Caco-2 (cell line): ENCODE results near the gene SYNGR1. TPM values are rescaled to one million over a fixed set of nuclear protein-coding genes. Genes with fewer than 3 reads are reported as not detected.

Experiments used
- BruUV-seq: library from RNA; stranded (reverse); fragments of 400-500 nt; replicated peaks from 2 replicates; lab custom pipeline; 2021; lab: Mats Ljungman, UMichigan
- CTCF ChIA-PET: fragments of 300-600 bp; sonication (Branson Sonifier 250); formaldehyde crosslinking; loops from one replicate; lab custom pipeline; 2022; ENCODE audit warnings: antibody characterized with exemption; lab: Charles Lee
- POLR2A ChIA-PET: fragments of 300-600 bp; sonication (Branson Sonifier 250); formaldehyde crosslinking; loops from one replicate; lab custom pipeline; 2022; ENCODE audit warnings: antibody characterized with exemption; lab: Charles Lee
- DNase-seq, 2 experiments: peaks; one replicate each; pipeline versions ENCODE4 v3.0.0 to v3.0.0-alpha.2; 2020 to 2022
- H3K27me3 ChIP-seq: replicated peaks from 2 replicates; pipeline ENCODE4 v1.6.0; 2011; ENCODE audit warnings: low read length; ENCODE audit not compliant: control insufficient read depth, insufficient read depth
- H3K36me3 ChIP-seq: 2 replicates; pipeline ENCODE4 v1.5.1; 2011; ENCODE audit warnings: low read length; ENCODE audit not compliant: control insufficient read depth, insufficient read depth
- H3K4me1 ChIP-seq: fragments of 250-450 bp; sonication (Bioruptor Pico); 2 replicates; pipeline ENCODE4 v1.5.1; 2020; ENCODE audit warnings: mild to moderate bottlenecking
- H3K4me3 ChIP-seq: 2 replicates; pipeline ENCODE4 v1.5.1; 2011; ENCODE audit warnings: low read depth, mild to moderate bottlenecking, control low read depth, low read length
- H3K9me3 ChIP-seq: fragments of 250-450 bp; sonication (Bioruptor Pico); 2 replicates; pipeline ENCODE4 v1.5.1; 2020; ENCODE audit warnings: mild to moderate bottlenecking, moderate library complexity
- H3K27ac Mint-ChIP-seq: one replicate; pipeline ENCODE4 v1.8.0; 2022; ENCODE audit warnings: mixed read lengths; ENCODE audit not compliant: unreplicated experiment
- H3K27me3 Mint-ChIP-seq: one replicate; pipeline ENCODE4 v1.8.0; 2022; ENCODE audit warnings: mixed read lengths; ENCODE audit not compliant: insufficient read depth, unreplicated experiment
- H3K36me3 Mint-ChIP-seq: one replicate; pipeline ENCODE4 v1.8.0; 2022; ENCODE audit warnings: mild to moderate bottlenecking, mixed read lengths; ENCODE audit not compliant: insufficient read depth, unreplicated experiment
- H3K4me1 Mint-ChIP-seq: one replicate; pipeline ENCODE4 v1.8.0; 2022; ENCODE audit warnings: low read depth, mixed read lengths; ENCODE audit not compliant: unreplicated experiment
- H3K4me3 Mint-ChIP-seq: one replicate; pipeline ENCODE4 v1.8.0; 2022; ENCODE audit warnings: mild to moderate bottlenecking, moderate library complexity, mixed read lengths; ENCODE audit not compliant: unreplicated experiment
- H3K9me3 Mint-ChIP-seq: one replicate; pipeline ENCODE4 v1.8.0; 2022; ENCODE audit warnings: mixed read lengths; ENCODE audit not compliant: unreplicated experiment
- intact Hi-C: fragments of 100-400 bp; cut with micrococcal nuclease; formaldehyde crosslinking; loops from one replicate; pipeline ENCODE4 v1.10.0; 2022; ENCODE audit not compliant: unreplicated experiment
- total RNA-seq: library from RNA; stranded (reverse); gene quantifications from 2 replicates; pipeline ENCODE4 v1.2.3, GENCODE V29; 2022
- TF ChIP-seq, protein P1 (sequence below), 2 experiments: fragments of 200-600 bp in 1 of 2; IDR thresholded peaks; 1 replicate in 1 of 2; 2 replicates in 1 of 2; pipeline versions ENCODE4 v1.5.1 to v1.8.0; 2011 to 2022; ENCODE audit warnings: antibody characterized with exemption in 1 of 2, control low read depth in 1 of 2, inconsistent platforms in 1 of 2, low read depth in 1 of 2, low read length in 1 of 2, mild to moderate bottlenecking in 1 of 2, moderate library complexity in 1 of 2; ENCODE audit not compliant: insufficient read depth in 1 of 2, severe bottlenecking in 1 of 2, unreplicated experiment in 1 of 2

Gene SYNGR1
- total RNA-seq, 1 experiment from 2014 or later: 20.2 TPM

DNA sequence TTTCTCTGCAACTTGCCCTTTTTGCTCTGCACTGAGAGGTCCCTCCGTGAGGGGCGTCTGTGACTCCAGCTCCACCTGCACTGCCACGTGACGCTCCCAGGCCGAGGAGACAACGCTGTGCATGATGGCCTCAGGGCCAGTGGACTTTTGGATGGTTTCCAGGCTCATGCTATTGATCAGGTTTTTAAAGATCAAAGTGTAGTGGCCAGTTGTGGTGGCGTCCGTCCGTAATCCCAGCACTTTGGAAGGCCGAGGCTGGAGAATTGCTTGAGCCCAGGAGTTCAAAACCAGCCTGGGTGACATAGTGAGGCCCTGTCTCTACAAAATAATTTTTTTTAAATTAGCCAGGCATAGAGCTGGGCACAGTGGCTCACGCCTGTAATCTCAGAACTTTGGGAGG is 46.4 kb upstream of the SYNGR1 start:
- Histone ChIP-seq H3K36me3 (no peaks in the 10 kb centered on the region), H3K9me3 (no peaks in the 10 kb centered on the region), H3K4me3 (no peak overlapping the region), H3K4me1 (peaks cover 25% of the 10 kb centered on the region), H3K27me3 (no peaks in the 10 kb centered on the region)
- H3K4me3 Mint-ChIP-seq: no peak overlapping the region
- DNase-seq: no peak
- peaks cover 14% of the 10 kb centered on the region for H3K4me1 Mint-ChIP-seq
- POLR2A ChIA-PET: no interaction called here
- H3K9me3 Mint-ChIP-seq: no peaks in the 10 kb centered on the region
- no peaks in the 10 kb centered on the region for H3K27me3 Mint-ChIP-seq
- TF ChIP-seq, protein P1, sequence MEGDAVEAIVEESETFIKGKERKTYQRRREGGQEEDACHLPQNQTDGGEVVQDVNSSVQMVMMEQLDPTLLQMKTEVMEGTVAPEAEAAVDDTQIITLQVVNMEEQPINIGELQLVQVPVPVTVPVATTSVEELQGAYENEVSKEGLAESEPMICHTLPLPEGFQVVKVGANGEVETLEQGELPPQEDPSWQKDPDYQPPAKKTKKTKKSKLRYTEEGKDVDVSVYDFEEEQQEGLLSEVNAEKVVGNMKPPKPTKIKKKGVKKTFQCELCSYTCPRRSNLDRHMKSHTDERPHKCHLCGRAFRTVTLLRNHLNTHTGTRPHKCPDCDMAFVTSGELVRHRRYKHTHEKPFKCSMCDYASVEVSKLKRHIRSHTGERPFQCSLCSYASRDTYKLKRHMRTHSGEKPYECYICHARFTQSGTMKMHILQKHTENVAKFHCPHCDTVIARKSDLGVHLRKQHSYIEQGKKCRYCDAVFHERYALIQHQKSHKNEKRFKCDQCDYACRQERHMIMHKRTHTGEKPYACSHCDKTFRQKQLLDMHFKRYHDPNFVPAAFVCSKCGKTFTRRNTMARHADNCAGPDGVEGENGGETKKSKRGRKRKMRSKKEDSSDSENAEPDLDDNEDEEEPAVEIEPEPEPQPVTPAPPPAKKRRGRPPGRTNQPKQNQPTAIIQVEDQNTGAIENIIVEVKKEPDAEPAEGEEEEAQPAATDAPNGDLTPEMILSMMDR (IDR thresholded peaks at IDR 0.05; ENCODE audit: insufficient read depth in 1 of 2, low read depth in 1 of 2, low read length in 1 of 2, severe bottlenecking in 1 of 2, unreplicated experiment in 1 of 2): no peak
- intact Hi-C loops: no loop called here
- BruUV-seq: no TSS peak
- peaks cover 7% of the 10 kb centered on the region for H3K36me3 Mint-ChIP-seq
- CTCF ChIA-PET: interaction anchor here (0.9 to 1.3 kb wide), 2 partner anchors 10 to 13 kb away, joined by 3 read pairs; no protein-coding TSS in a partner anchor
- H3K27ac Mint-ChIP-seq: no peak overlapping the region

DNA sequence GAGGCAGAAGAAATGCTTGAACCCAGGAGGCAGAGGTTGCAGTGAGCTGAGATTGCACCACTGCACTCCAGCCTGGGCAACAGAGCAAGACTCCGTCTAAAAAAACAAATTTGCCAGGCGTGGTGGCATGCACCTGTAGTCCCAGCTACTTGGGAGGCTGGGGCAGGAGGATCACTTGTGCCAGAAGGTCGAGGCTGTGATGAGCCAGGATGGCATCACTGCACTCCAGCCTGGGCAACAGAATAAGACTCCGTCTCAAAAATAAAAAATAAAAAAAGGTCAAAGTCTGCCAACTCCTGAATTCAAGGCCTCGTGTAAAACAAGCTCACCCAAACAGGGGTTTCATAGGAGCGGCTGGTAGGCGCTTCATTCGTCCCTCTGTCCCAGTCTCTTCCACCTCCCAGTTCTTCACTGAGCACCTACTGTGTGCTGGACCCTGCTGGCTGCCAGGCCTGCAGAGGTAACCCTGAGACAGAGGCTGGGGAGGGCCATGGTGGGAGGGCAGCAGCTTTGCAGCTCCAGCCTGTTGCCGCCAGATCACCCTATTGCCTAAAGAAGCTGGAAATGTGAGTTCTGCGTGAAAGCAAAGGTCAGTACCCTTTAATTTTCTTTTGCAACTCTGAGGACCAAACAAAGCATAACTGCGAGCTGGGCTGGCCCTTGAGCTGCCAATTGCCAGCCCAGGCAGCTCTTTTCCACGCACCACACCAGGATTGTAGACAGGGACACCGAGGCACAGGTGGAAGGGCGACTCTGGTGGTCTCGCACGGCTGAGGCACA is 45.7 kb upstream of the SYNGR1 start:
- CTCF ChIA-PET: interaction anchor here (0.9 to 1.3 kb wide), 3 partner anchors 10 to 132 kb away, joined by 3 read pairs; no protein-coding TSS in a partner anchor
- H3K4me1 Mint-ChIP-seq: peaks cover 13% of the 10 kb centered on the region
- peaks cover 13% of the 10 kb centered on the region for H3K36me3 Mint-ChIP-seq
- intact Hi-C loops: no loop called here
- no peak overlapping the region for H3K4me3 Mint-ChIP-seq
- no TSS peak for BruUV-seq
- H3K4me1 ChIP-seq: peaks cover 21% of the 10 kb centered on the region
- H3K36me3 ChIP-seq: no peaks in the 10 kb centered on the region
- POLR2A ChIA-PET: no interaction called here
- H3K9me3 Mint-ChIP-seq: no peaks in the 10 kb centered on the region
- H3K9me3 ChIP-seq: no peaks in the 10 kb centered on the region
- H3K4me3 ChIP-seq: no peak overlapping the region
- H3K27me3 ChIP-seq: no peaks in the 10 kb centered on the region
- H3K27me3 Mint-ChIP-seq: no peaks in the 10 kb centered on the region
- DNase-seq: no peak
- TF ChIP-seq, protein P1 (IDR thresholded peaks at IDR 0.05; ENCODE audit: insufficient read depth in 1 of 2, low read depth in 1 of 2, low read length in 1 of 2, severe bottlenecking in 1 of 2, unreplicated experiment in 1 of 2): no peak
- no peak overlapping the region for H3K27ac Mint-ChIP-seq

DNA sequence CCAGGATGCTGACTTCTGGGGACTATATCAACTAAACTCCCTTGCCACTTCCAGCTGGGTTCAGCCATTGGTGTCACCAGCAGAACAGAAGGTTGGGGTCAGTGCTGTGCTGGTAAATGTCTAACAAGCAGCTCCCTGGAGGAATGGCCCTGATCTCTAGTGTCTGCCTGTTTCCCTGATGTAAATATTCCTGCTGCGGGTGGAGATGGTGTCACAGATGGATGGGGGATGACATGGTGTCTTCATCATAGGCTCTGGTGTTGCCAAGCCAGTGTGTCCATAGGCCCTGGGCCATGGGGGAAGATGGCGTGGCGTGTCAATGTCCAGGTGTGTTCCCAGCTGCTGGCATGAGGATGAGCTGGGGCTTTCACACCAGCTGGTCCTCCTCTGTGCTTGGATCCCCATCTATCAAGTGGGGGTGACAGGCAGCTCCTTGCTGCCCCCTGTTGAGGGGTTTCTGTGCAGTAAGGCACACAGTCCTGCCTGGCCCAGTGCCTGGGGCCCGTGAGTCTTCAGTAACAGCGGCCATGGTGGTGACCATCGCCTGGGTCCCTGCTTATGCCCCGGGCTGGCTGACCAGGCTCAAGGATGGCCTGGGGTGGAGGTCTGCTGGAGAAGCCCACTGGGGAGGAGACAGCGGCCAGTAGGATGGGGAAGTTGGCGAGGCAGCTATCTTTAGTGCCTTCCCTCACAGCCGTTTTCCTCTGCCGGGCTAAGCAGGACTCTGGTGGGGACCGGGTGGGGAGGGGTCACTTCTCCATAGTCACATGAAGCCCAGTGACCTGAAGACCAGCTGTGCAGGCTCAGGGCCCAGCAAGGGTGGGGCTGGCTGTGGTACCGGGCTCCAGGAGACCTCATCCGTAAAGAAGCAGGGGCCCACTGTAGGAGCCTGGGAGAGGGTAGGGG is 43.1 kb upstream of the SYNGR1 start:
- ChIA-PET CTCF (interaction anchor here (0.6 to 1.6 kb wide), 6 partner anchors 92 to 335 kb away, joined by 3 to 9 read pairs (median 4); no protein-coding TSS in a partner anchor), POLR2A (no interaction called here)
- Histone ChIP-seq H3K9me3 (no peaks in the 10 kb centered on the region), H3K36me3 (no peaks in the 10 kb centered on the region), H3K4me1 (0 out of 2 replicates have a peak, but pooled peaks cover 8% of the 10 kb centered on the region), H3K27me3 (no peaks in the 10 kb centered on the region), H3K4me3 (no peak overlapping the region)
- no peak overlapping the region for H3K4me3 Mint-ChIP-seq
- peaks cover 39% of the 10 kb centered on the region for H3K36me3 Mint-ChIP-seq
- no peaks in the 10 kb centered on the region for H3K4me1 Mint-ChIP-seq
- intact Hi-C loops: no loop called here
- no TSS peak for BruUV-seq
- DNase-seq: peak in 1 of 2 experiments; percentile 50
- no peaks in the 10 kb centered on the region for H3K27me3 Mint-ChIP-seq
- TF ChIP-seq, protein P1 (IDR thresholded peaks at IDR 0.05; ENCODE audit: insufficient read depth in 1 of 2, low read depth in 1 of 2, low read length in 1 of 2, severe bottlenecking in 1 of 2, unreplicated experiment in 1 of 2): peak in 1 of 2 experiments; percentile 43
- H3K27ac Mint-ChIP-seq: no peak overlapping the region
- no peaks in the 10 kb centered on the region for H3K9me3 Mint-ChIP-seq
